K562 (cell line): Measurements from ENCODE around the gene CHCHD6. TPM values are rescaled to one million over a fixed set of nuclear protein-coding genes. Genes with fewer than 3 reads are reported as not detected.

ENCODE experiments used
- ADNP ChIP-seq: fragments of 200-800 bp; sonication (Bioruptor generic); IDR thresholded peaks from 2 replicates; pipeline ENCODE4 v1.6.1; 2016; ENCODE audit warnings: missing genetic modification characterization, missing compliant biosample characterization
- ARNT ChIP-seq, 2 experiments: fragments of 450-650 bp; IDR thresholded peaks; 2 replicates each; pipeline ENCODE4 v1.6.1; 2016; ENCODE audit warnings: mild to moderate bottlenecking in 1 of 2
- CEBPG ChIP-seq, 3 experiments: fragments of 200-800 bp in 1 of 3; sonication (Bioruptor generic) in 1 of 3; sonication (generic) in 1 of 3; formaldehyde crosslinking in 1 of 3; IDR thresholded peaks in 2 of 3; conservative IDR thresholded peaks in 1 of 3; 2 replicates each; pipeline versions ENCODE4 v1.6.1 to v1.8.0; 2016 to 2022; ENCODE audit warnings: missing compliant biosample characterization in 2 of 3, missing genetic modification characterization in 2 of 3, mild to moderate bottlenecking in 1 of 3, missing genetic modification reagents in 1 of 3
- ELF2 ChIP-seq: fragments of 250-450 bp; sonication (Bioruptor Pico); IDR thresholded peaks from 2 replicates; pipeline ENCODE4 v1.5.0; 2021; ENCODE audit warnings: mild to moderate bottlenecking
- MTA1 ChIP-seq: fragments of 450-650 bp; IDR thresholded peaks from 2 replicates; pipeline ENCODE4 v1.6.1; 2017; ENCODE audit warnings: borderline replicate concordance
- NBN ChIP-seq: fragments of 450-650 bp; IDR thresholded peaks from 2 replicates; pipeline ENCODE4 v1.6.1; 2016; ENCODE audit warnings: low read depth, mild to moderate bottlenecking
- NEUROD1 ChIP-seq: fragments of 150-350 bp; IDR thresholded peaks from 2 replicates; pipeline ENCODE4 v1.6.1; 2014; ENCODE audit warnings: borderline replicate concordance, low read length, low read depth; ENCODE audit not compliant: partially characterized antibody
- NR4A1 ChIP-seq, 2 experiments: fragments of 250-450 bp in 1 of 2; fragments of 450-650 bp in 1 of 2; sonication (Bioruptor Pico) in 1 of 2; IDR thresholded peaks; 2 replicates each; pipeline versions ENCODE4 v1.4.0 to v1.6.1; 2016 to 2020; ENCODE audit warnings: mild to moderate bottlenecking in 2 of 2, missing compliant biosample characterization in 1 of 2, missing genetic modification characterization in 1 of 2, moderate library complexity in 1 of 2
- PCBP2 ChIP-seq: fragments of 200-400 bp; formaldehyde crosslinking; IDR thresholded peaks from 2 replicates; pipeline ENCODE4 v1.6.1; 2018; ENCODE audit warnings: low read length, low read depth, mild to moderate bottlenecking, moderate library complexity; ENCODE audit not compliant: poor library complexity, severe bottlenecking
- PHF20 ChIP-seq: fragments of 450-650 bp; IDR thresholded peaks from 2 replicates; pipeline ENCODE4 v1.6.1; 2018; ENCODE audit not compliant: partially characterized antibody
- POLR2A ChIP-seq: fragments of 450-650 bp; conservative IDR thresholded peaks from 2 replicates; pipeline ENCODE4 v1.6.1; 2016
- POLR2G ChIP-seq: fragments of 200-400 bp; formaldehyde crosslinking; IDR thresholded peaks from 2 replicates; pipeline ENCODE4 v1.6.1; 2017; ENCODE audit warnings: low read depth, mild to moderate bottlenecking, antibody characterized with exemption, low read length, moderate library complexity
- SRSF7 ChIP-seq: fragments of 200-400 bp; formaldehyde crosslinking; optimal IDR thresholded peaks from 2 replicates; pipeline ENCODE3; 2017; ENCODE audit warnings: mild to moderate bottlenecking, low read depth, low read length
- SRSF9 ChIP-seq: fragments of 200-400 bp; formaldehyde crosslinking; IDR thresholded peaks from 2 replicates; pipeline ENCODE4 v1.6.1; 2017; ENCODE audit warnings: low read depth, low read length, borderline replicate concordance
- TCF3 ChIP-seq: sonication (generic); formaldehyde crosslinking; IDR thresholded peaks from 2 replicates; pipeline ENCODE4 v1.4.0; 2020; ENCODE audit warnings: mild to moderate bottlenecking, missing genetic modification reagents
- ZC3H4 ChIP-seq: sonication (generic); formaldehyde crosslinking; IDR thresholded peaks from 2 replicates; pipeline ENCODE4 v1.9.0; 2021; ENCODE audit warnings: missing genetic modification reagents, borderline replicate concordance
- ZNF165 ChIP-seq: fragments of 250-450 bp; sonication (Bioruptor Pico); IDR thresholded peaks from 2 replicates; pipeline ENCODE4 v1.4.0; 2020; ENCODE audit warnings: borderline replicate concordance
- ZNF282 ChIP-seq: sonication (generic); formaldehyde crosslinking; IDR thresholded peaks from 2 replicates; pipeline ENCODE4 v1.8.1; 2023; ENCODE audit warnings: missing genetic modification reagents
- ZNF707 ChIP-seq: fragments of 250-450 bp; sonication (Bioruptor Pico); conservative IDR thresholded peaks from 2 replicates; pipeline ENCODE4 v1.8.0; 2022; ENCODE audit warnings: inconsistent platforms, mild to moderate bottlenecking, moderate library complexity
- polyA plus RNA-seq, 8 experiments: library from polyadenylated mRNA; depleted of rRNA in 4 of 8; stranded (reverse) in 5 of 8; unstranded in 3 of 8; fragments of >200 nt; fragmentation: Nextera tagmentation in 2 of 8; fragmentation: Illumina TruSeq in 1 of 8; extraction: Ambion mirVana in 2 of 8; extraction: Trizol in 1 of 8; gene quantifications; 2 replicates each; pipeline versions ENCODE4 v1.2.1 to v1.2.3, GENCODE V29; 2011 to 2014; ENCODE audit warnings: inconsistent platforms in 1 of 8, missing spikeins in 1 of 8
- total RNA-seq, 7 experiments: library from RNA; depleted of rRNA in 6 of 7; stranded (reverse); fragments of >200 nt in 6 of 7; fragmentation: Illumina TruSeq in 2 of 7; extraction: Trizol in 2 of 7; gene quantifications; 2 replicates each; pipeline versions ENCODE4 v1.2.1 to v1.2.3, GENCODE V29; 2011 to 2021; ENCODE audit warnings: low replicate concordance in 1 of 7
- TF ChIP-seq, protein P1 (sequence below): fragments of 150-350 bp; IDR thresholded peaks from 2 replicates; pipeline ENCODE4 v1.6.1; 2014; ENCODE audit warnings: low read depth, mild to moderate bottlenecking, low read length, borderline replicate concordance
- TF ChIP-seq, protein P2 (sequence below): fragments of 450-650 bp; conservative IDR thresholded peaks from 2 replicates; pipeline ENCODE4 v1.6.1; 2016; ENCODE audit warnings: missing genetic modification characterization, low read depth, mild to moderate bottlenecking, missing compliant biosample characterization, moderate library complexity
- TF ChIP-seq, protein P3 (sequence below): fragments of 150-350 bp; conservative IDR thresholded peaks from 2 replicates; pipeline ENCODE4 v1.6.1; 2014; ENCODE audit warnings: low read length

CHCHD6 gene
- total and polyA plus RNA-seq, 9 of the 15 experiments (the other 6 are each of a cell fraction or from before 2014, with no cell fraction given): 4.6 to 18.6 (median 10.9) TPM

DNA sequence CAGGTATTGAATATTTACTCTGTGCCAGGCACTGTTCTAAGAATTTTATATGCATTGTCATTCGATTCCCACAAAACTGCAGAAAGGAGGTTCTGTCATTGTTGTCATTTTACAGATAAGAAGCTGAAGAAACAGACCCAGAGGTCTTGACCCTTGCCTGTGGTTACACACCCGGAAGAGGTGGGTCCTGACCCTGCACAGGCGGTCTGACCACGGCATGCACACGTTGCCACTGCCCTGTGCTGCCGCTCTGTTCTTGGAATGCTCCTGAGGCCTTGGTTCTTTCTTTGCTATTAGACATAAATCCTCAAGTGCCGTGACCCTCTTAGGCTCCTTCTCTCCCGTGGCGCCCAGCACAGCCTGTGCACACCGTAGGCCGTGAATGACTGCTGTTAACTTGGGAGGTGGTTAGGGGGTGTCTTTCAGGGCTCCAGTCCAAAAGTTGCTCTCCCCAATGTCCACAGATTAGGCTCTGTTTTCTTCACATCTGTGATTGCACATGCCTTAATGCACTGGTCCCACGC, 204.8 kb downstream of the CHCHD6 start (continued):
- TF ChIP-seq ADNP (tag) (no peak), ELF2 (CRISPR knock-in tag) (no peak), SRSF7 (no peak), ZNF707 (no peak), SRSF9 (no peak), TCF3 (CRISPR knock-in tag) (peak; percentile 81), ZNF282 (CRISPR knock-in tag) (no peak), ZC3H4 (no peak), MTA1 (no peak), ZNF165 (CRISPR knock-in tag) (no peak), PCBP2 (no peak), ARNT (IDR thresholded peaks at IDR 0.05) (peak in 1 of 2 experiments; percentile 64; a peak in 2 of 4 replicates), NBN (peak; percentile 84; the same call in 1 of the 2 replicates), POLR2G (peak; percentile 65), NEUROD1 (peak; percentile 39), POLR2A (peak; percentile 58), CEBPG (CRISPR knock-in tag; IDR thresholded peaks at IDR 0.05) (no peak; the same call in 1 of the 2 replicates), CEBPG (tag; conservative IDR thresholded peaks at IDR 0.05 in 1 of 2, IDR thresholded peaks at IDR 0.05 in 1 of 2) (no peak), PHF20 (no peak), NR4A1 (CRISPR knock-in tag; IDR thresholded peaks at IDR 0.05) (no peak), NR4A1 (tag; IDR thresholded peaks at IDR 0.05) (peak; percentile 80; the same call in 1 of the 2 replicates)
- TF ChIP-seq, protein P1, sequence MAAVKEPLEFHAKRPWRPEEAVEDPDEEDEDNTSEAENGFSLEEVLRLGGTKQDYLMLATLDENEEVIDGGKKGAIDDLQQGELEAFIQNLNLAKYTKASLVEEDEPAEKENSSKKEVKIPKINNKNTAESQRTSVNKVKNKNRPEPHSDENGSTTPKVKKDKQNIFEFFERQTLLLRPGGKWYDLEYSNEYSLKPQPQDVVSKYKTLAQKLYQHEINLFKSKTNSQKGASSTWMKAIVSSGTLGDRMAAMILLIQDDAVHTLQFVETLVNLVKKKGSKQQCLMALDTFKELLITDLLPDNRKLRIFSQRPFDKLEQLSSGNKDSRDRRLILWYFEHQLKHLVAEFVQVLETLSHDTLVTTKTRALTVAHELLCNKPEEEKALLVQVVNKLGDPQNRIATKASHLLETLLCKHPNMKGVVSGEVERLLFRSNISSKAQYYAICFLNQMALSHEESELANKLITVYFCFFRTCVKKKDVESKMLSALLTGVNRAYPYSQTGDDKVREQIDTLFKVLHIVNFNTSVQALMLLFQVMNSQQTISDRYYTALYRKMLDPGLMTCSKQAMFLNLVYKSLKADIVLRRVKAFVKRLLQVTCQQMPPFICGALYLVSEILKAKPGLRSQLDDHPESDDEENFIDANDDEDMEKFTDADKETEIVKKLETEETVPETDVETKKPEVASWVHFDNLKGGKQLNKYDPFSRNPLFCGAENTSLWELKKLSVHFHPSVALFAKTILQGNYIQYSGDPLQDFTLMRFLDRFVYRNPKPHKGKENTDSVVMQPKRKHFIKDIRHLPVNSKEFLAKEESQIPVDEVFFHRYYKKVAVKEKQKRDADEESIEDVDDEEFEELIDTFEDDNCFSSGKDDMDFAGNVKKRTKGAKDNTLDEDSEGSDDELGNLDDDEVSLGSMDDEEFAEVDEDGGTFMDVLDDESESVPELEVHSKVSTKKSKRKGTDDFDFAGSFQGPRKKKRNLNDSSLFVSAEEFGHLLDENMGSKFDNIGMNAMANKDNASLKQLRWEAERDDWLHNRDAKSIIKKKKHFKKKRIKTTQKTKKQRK: no peak
- TF ChIP-seq, protein P2, sequence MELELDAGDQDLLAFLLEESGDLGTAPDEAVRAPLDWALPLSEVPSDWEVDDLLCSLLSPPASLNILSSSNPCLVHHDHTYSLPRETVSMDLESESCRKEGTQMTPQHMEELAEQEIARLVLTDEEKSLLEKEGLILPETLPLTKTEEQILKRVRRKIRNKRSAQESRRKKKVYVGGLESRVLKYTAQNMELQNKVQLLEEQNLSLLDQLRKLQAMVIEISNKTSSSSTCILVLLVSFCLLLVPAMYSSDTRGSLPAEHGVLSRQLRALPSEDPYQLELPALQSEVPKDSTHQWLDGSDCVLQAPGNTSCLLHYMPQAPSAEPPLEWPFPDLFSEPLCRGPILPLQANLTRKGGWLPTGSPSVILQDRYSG (tag): peak; percentile 73
- TF ChIP-seq, protein P3, sequence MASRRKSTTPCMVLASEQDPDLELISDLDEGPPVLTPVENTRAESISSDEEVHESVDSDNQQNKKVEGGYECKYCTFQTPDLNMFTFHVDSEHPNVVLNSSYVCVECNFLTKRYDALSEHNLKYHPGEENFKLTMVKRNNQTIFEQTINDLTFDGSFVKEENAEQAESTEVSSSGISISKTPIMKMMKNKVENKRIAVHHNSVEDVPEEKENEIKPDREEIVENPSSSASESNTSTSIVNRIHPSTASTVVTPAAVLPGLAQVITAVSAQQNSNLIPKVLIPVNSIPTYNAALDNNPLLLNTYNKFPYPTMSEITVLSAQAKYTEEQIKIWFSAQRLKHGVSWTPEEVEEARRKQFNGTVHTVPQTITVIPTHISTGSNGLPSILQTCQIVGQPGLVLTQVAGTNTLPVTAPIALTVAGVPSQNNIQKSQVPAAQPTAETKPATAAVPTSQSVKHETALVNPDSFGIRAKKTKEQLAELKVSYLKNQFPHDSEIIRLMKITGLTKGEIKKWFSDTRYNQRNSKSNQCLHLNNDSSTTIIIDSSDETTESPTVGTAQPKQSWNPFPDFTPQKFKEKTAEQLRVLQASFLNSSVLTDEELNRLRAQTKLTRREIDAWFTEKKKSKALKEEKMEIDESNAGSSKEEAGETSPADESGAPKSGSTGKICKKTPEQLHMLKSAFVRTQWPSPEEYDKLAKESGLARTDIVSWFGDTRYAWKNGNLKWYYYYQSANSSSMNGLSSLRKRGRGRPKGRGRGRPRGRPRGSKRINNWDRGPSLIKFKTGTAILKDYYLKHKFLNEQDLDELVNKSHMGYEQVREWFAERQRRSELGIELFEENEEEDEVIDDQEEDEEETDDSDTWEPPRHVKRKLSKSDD: no peak
